Medulla oblongata (tissue), 1 donor: ENCODE data around the gene CLK1.

Experiments used
- DNase-seq: peaks from one replicate; pipeline ENCODE4 v3.0.0-alpha.2; 2015; ENCODE audit errors: extremely low spot score

The CLK1 gene

DNA sequence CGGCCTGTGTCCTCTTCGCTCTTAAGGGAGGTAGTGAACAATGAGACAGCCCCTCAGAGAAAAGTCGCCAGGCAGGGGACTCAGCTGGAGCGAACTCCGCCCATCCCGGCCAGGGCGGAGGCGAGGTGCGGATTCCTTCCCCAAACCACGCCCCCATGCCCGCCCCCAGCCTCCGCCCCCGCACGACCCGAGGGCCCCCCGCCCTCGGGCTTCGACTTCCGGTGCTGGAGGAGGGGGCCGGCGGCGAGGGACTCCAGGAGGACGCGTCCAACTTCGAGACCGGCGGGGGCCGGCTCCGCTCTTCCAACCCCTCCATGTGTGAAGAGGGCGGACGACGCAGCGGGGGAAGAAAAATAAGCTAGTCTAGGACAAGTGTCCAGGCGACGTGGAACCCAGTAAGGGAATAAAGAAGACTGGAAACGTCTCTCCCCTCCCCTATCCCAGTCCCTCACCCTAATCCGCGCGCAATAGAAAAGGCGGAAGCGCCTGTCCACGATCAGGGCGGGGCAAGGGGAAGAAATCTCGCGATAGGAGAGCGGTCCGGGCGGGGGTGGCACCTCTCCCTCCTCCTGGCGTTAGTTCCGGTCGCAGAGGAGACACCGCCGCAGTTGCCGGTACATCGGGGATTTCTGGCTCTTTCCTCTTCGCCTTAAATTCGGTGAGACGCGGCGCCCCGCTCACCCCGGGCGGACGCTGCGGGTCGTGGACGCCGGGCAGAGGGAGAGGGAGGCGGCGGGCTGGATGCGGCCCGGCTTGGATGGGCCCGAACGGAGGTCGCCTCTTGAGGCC, 52.9 kb downstream of the CLK1 start, which contains the start of gene BZW1:
Gene BZW1, plus strand, starts transcription at position 578 of the 789 bp plus-strand sequence. CDS start 1,308 bp downstream, outside the sequence.
- DNase-seq, result peak; percentile 99

DNA sequence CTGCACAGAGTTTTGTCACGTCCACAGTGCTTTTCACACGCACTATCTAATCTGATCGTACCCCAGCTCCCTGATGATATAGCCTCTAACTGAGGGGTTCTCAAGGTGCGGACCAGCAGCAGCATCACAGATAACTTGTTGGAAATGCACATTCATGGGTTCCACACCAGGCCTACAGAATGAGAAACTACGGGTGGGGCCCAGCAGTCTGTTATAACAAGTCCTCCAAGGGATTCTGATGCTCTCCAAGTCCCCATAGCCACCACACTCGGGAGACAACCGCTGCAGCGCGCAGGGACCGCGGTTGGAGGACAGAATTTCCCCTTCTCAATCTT, 53.5 kb downstream of the CLK1 start:
- DNase-seq, result no peak

DNA sequence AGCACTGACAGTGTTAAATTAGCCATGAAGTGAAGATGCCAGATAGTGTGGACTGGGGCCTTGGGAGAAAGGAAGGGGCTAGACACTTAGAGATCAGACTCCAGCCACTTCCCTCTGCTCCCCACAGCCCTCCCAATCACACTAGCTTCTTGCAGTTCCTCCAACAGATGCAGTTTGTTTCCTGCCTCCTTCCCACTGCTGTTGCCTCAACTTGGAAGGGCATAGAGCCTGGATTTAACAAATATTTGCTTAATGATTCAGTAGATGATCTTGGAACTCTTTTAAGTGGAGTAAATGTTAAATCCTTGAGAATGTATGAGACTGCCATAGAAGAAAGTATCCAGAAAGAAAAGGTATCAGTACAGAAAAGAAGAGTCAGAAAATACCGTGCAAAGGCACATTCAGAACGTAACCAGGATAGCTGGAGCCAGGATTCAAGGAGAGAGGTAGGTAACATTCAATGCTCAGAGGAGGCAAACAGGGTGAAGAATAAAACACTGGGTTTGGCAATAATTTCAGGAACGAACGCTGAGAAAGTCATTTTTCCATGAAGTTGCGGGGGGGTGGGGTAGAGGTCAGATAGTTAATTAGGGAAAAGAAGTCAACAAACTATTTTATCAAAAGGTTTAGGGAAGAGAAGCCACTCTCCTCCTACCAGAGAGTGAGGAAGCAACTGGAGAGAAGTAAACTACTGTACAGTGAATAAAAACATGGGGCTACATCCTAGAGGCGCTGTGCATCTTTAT, 54.0 kb downstream of the CLK1 start:
- peak; percentile 33 for DNase-seq

DNA sequence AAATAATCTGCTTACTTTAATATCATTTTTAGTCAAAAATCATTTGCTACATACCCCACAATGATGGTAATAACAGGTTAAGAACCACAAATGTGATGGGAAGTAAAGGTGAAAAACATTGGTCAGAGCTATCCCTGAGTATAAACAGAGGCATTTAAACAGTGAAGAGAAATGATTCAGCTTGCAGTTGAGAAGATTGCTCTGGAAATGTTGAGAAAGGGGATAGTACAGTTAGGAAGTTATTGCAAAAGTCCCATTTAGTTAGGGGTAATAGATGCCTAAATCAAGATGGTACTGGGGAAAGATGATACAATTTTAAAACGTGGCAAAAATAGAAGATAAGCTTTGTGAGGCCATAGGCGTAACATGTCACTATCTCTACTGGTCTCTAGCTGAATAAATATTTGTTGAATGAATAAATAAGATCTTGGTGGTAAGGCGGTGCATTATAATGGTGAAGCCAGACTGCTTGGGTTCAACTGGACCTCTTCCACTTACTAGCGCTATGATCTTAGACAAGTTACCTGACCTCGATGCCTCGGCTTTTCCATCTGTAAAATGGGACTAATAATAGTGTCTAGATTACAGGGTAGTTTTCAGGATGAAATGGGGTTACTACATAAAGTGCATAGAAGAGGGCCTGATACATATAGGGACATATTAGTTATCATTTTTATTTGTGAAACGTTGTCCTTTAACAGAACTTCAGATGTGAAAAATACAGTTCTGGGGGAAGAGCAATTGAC, 54.8 kb downstream of the CLK1 start:
- no peak for DNase-seq
